Fibroblast of peridontal ligament (primary cell): ENCODE measurements around the gene CRELD1.
"Not testable (repeated sequence)": the region's sequence is repeated elsewhere in the genome, so short reads cannot be mapped to it uniquely, and the experiment has no call there.

Experiments used
- DNase-seq: peaks from one replicate; pipeline ENCODE4 v3.0.0-alpha.2; 2010; ENCODE audit errors: extremely low read depth

Gene CRELD1, protein sequence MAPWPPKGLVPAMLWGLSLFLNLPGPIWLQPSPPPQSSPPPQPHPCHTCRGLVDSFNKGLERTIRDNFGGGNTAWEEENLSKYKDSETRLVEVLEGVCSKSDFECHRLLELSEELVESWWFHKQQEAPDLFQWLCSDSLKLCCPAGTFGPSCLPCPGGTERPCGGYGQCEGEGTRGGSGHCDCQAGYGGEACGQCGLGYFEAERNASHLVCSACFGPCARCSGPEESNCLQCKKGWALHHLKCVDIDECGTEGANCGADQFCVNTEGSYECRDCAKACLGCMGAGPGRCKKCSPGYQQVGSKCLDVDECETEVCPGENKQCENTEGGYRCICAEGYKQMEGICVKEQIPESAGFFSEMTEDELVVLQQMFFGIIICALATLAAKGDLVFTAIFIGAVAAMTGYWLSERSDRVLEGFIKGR

DNA sequence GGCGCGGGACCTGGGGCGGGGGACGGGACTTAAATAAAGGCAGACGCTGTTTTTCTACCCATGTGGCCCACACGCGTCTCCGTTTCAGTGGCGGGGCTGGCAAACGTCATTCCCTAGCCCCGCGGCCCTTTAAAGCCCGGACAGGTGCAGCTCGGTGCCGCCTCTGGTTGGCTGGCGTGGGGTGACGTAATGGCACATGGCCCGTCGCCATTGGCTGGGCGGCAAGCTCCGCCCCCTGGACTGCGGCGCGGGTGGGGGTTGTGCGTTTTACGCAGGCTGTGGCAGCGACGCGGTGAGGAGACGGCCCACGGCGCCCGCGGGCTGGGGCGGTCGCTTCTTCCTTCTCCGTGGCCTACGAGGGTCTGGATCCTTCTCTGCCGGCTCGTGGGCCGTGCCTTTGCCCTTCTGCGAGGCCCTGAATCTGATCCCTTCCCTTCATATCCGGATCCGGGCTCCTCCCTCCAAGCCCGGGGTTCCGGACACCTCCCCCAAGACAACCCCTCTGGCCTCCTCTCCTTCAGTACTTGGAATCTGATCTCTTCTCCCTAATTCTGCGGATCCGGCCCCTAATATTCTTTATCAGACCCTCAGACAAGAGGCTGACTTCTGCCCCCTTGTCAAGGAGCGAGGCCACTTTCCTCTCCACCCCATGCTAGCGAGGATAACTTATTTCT is at the start of gene CRELD1:
TSS of gene CRELD1 (plus strand) at position 274 of the 674 bp plus-strand sequence. CDS start 605 bp downstream, outside the sequence.
- DNase-seq, result peak; percentile 84

DNA sequence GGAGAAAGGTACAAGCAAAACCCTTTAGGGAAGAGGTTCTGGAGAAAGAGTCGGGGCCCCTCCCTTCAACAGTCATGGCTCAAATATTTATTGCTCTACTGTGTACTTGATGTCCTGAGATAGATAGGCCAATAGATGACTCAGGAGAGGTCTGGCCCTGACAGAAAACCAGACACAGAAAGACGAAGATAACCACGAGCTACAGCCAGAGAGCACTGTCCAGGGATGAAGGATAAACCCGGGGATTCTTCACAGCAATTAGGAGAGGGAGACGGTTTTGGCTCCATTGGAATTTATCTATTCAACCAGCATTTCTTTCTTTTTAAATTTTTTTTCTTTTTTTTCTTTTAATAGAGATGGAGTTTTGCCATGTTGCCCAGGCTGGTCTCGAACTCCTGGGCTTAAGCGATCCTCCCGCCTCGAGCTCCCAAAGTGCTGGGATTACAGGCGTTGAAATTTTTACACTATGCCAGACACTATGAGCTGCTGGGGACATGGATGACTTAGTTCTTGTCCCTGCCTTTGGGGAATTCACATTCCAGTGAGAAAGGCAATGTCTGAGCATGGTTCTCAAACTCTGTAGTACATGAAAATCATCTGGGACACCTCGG is 49.0 kb upstream of the CRELD1 start:
- DNase-seq, result peak; percentile 67

DNA sequence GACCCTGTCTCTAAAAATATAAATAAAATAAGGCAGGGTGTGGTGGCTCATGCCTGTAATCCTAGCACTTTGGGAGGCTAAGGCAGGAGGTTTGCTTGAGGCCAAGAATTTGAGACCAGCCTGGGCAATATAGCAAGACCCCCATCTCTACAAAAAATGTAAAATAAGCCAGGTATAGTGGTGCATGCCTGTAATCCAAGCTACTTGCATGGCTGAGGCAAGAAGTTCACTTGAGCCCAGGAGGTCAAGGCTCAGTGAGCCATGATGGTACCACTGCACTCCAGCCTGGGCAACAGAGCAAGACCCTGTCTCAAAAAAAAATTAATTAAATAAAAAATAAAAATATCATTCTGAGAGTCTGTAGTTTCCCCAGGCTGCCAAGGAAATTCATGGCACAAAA is 47.3 kb upstream of the CRELD1 start:
- no peak for DNase-seq

DNA sequence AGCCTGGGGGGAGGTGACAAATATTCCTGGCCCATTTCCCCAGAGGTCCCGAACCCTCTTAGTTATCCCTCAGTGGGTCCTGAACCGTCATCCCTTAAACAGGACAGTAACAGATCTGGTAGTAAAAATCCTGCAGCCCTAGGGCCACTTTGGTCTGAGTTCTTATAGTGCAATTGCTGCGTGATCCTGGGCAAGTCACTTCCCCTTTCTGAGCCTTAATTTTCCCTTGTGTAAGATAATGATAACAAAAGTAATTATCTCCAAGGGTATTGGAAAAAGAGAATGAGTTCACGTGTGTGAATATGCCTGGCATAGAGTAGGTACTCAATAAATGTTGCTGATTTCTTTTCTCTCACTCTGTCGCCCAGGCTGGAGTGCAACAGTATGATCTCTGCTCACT is 46.2 kb upstream of the CRELD1 start:
- no peak for DNase-seq

DNA sequence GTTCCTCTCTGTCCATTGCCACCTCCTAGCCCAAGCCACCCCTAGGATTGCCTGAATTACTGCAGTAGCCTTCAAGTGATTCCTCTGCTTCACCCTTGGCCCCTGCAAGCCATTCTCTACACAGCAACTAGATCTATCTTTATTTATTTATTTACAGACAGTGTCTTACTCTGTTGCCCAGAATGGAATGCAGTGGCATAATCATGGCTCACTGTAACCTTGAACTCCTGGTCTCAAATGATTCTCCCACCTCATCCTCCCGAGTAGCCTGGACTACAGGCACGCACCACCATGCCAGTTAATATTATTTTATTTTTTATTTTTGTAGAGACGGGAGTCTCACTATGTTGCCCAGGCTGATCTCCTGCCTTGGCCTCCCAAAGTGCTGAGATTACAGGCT is 45.1 kb upstream of the CRELD1 start:
- DNase-seq, result no peak

DNA sequence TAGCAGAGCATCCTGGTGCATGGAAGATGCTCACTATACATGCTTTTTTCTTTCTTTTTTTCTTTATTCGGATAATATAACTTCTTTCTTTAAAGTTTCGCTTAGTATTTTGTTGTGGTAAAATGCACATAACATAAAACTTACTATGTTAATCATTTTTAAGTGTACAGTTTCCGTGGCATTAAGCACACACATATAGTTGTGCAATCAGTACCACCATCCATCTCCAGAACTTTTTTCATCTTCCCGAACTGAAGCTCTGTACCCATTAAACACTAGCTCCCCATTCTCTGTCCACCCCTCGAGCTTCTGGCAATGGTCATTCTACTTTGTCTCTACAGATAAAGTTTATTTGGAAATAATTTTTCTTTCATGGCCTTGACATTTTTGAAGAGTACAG is 44.2 kb upstream of the CRELD1 start:
- DNase-seq, result no peak

DNA sequence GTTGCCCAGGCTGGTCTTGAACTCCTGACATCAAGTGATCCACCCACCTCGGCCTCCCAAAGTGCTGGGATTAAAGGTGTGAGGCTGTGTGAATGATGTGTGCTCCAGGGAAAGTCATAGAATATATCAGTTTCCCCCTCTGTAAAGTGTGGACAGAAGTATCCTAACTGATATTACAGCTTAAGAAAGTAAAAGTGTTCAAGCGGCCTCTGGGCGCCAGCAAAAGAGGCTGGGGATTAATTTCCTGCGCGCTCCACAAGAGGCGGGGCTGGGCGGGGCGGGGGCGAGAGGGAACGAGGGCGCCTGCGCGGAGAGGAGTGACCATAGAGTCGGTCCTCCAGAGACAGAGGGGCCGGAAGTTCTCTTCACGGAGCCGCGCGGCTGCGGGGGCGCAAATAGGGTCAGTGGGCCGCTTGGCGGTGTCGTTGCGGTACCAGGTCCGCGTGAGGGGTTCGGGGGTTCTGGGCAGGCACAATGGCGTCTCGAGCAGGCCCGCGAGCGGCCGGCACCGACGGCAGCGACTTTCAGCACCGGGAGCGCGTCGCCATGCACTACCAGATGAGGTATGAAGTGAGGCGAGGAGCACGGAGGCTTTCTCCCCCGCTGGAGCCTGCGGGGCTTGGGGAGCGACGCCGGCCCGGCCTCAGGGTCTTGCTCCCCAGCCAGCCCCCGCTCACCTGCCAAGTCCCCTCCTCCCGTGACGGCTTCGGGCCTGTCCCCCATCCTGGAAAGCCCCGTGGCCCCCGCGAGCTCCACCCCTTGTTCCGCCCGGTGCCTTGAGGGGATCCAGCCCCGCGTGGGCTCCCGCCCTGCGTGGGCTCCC is 43.2 kb upstream of the CRELD1 start, which contains the start of gene JAGN1:
TSS of gene JAGN1 (plus strand) at position 362 of the 823 bp plus-strand sequence. CDS start at position 475, 113 bp downstream.
- peak; percentile 87 for DNase-seq

DNA sequence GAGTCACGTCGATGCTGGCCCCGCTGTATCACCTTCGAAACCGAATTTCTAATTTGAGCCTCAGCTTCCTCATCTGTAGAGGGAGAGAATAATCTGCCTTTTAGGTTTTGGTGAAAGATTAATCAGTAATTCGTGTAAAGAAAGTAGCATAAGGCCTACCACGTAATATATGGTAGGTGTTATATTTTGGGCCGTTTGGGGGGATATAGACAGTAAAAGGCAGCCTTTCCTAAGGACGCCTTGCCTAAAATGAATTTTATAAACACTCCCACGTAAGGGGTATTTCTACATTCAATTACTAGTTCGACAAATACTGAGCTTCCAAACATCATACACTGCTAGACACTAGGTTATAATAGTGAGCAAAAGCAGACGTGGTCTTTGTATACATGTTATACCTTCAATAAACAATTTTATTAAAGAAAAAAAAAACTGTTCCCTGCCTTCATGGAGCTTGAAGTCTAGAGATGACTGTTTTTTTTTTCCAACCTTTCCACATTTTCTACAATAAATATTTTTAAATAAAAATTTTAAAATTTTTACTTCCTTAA is 42.5 kb upstream of the CRELD1 start:
- no peak for DNase-seq

DNA sequence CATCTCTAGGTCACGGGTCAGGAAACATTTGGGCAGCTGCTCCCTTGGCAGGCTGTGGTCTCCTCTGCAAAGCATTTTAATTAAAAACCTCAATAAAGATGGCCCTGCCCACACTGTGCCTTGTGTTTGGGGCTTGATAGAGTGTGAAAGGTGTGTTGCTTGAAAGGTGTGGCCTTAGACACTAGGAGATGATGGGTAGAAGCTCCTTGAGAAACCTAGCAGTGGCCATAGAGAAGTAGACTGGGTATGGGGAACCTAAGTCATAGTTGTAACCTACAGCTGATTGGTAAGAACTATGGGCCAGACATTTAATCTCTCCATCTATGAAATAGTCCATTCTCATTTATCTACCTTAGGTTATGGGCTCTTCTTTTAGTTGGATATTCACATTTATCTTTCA is 39.9 kb upstream of the CRELD1 start:
- no peak for DNase-seq

DNA sequence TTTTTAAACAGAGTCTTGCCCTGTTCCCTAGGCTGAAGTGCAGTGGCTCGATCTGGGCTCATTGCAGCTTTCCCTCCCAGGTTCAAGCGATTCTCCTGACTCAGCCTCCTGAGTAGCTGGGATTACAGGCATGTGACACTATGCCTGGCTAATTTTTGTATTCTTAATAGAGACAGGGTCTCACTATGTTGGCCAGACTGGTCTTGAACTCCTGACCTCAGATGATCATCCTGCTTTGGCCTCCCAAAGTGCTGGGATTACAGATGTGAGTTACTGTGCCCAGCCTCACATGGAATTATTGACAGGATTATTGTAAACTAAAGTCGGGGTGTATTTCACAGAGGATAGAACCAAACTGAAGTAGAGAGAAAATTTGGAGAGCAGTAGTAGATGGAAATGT is 37.9 kb upstream of the CRELD1 start:
- not testable (repeated sequence) for DNase-seq

DNA sequence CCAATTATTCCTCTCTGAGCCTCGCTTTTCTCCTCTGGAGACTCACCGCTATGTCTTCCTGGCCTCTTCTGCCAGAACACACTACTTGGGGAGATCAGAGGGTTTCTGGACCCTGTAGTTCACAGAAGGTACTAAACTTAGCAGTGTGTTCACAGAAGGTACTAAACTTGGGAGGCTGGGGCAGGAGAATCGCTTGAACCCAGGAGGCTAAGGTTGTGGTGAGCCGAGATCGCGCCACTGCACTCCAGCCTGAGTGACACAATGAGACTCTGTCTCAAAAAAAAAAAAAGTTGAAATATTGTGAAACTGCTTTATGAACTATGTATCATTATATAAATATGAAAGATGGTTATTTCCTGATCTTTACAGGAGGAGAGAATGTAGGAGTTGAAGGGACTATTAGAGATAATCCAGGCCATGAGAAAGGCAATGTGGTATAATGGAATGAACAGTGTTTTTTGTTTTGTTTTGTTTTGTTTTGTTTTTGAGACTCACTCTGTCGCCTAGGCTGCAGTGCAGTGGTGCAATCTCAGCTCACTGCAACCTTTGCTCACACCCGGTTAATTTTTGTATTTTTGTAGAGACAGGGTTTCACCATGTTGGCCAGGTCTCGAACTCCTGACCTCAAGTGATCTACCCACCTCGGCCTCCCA is 36.8 kb upstream of the CRELD1 start:
- DNase-seq, result not testable (repeated sequence)

DNA sequence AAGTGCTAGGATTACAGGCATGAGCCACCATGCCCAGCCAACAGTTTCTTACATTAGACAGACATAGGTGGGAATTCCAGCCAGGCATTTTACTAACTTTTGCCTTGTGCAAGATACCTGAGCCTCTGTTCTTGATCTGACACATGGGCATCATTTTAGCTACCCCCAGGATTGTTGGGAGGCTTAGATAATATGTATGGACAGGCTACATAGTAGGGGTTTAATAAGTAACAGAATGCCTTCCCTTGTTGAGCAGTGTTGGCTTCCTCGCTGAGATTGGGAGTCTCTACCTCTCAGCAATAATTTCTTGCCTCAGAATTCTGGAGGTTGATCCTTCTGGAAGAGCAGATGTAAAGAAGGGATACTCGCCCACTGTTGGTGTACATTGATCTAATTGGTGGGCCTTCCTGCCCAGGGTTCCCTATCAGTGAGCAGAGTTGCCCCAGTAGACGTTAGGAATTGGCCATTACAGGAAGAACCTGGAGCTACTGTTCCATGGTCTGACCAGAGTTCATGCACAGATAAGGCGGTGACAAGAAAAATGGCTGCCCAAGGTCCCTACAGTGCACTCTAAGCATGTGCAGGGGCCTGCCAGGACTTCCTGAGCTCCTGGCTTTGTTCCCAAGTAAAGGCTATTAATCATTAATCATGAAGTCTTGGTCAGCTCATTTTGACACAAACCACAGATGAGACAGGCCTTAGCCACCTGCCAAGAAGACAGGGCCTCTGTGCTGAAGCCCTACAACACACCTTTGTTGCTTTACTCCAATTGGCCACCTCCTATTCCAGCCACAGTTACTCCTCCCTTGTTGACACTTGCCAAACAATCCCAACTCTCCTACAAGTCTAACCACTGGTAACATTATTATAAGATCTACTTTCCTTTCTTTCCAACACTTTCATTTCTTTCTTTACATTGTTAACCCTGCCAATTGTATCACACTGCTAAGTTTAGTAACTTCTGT is 35.9 kb upstream of the CRELD1 start:
- DNase-seq, result no peak

DNA sequence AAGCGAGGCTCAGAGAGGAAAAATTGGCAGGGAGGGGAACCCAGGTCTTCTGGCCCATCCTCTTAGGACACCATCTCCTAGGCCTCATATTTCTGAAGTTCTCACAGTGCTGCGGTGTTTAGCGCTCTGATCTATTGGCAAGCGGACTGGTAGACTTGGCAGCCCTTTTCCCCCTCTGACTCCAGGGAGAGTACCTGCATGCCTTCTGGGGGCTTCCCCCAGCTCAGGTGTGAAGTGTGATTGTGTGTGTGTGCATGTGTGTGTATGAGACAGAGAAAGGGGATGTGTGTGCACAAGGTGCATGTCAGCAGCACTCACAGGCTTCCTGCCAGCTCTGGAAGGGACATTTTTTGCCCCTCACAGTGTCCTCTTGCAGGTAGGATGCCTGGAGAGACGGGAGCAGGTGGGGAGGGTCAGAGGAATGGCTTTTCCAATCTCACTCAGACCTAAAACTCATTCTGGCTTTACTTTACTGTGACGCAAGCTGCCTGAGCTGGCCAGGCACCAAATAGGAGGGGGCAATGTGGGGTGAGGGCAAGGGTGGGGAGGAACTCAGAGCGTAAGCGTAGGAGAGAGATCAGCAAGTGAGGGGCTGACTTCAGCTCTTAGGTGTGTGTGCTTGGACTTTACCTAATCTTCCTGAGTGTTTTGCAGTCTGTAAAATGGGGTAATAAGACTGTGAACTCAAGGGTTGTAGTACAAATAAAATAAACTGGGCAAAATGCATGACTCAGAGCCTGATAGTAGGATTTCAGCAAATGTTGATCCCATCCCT is 35.0 kb upstream of the CRELD1 start:
- no peak for DNase-seq

DNA sequence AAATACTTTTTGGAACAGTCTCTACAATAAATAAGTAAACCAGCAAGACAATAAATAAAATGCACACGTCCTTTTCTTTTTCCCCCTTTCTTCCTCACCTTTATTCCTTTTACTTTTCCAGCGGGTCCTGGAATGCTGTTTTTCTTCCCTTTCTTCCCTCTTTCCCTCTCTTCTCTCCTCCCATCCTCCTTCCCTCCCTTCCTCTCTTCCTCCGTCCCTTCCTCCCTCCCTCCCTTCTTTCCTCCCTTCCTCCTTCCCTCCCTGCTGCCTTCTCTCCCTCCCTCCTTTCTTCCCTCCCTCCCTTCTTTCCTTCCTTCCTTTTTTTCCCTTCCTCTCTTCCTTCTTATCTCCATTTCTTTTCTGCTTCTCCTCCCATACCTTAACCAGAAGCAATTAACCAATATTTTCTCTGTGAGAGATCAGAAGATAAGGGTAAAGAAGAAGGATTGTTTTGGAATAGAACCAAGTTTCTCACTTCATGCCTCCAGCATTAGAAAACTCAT is 34.3 kb upstream of the CRELD1 start:
- DNase-seq, result no peak

DNA sequence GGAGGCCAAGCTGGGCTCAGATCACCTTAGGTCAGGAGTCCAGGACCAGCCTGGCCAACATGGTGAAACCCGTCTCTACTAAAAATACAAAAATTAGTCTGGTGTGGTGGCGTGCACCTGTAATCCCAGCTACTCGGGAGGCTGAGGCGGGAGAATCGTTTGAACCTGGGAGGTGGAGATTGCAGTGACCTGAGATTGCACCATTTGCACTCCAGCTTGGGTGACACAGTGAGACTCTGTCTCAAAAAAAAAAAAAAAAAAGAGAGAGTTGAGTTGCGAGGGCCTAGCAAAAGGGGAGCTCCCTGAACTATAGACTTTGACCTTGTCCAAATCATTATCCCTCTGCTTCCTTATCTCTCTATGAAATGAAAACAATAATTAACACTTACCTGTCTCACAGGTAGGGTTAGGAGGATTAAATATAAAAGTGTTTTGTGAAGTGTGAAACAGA is 32.6 kb upstream of the CRELD1 start:
- not testable (repeated sequence) for DNase-seq

DNA sequence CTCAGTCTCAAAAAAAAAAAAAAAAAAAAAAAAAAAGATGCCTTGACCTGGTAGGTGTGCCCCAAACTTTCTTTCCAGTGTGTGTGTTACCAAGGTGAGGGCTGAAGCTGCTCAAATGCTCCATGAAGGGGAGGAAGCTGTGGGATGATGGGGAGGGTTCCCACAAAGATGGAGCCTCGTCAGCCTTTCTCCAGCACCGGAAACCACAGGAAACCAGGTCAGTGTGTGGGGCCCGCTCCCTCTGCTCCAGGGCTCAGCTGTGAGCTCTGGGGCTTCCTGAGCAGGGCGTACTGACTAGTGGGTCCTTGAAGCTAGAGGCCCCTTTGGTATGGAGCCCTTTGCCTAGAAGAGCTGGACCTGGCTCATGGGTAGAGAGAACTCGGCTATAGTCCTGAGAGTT is 31.7 kb upstream of the CRELD1 start:
- DNase-seq, result no peak

DNA sequence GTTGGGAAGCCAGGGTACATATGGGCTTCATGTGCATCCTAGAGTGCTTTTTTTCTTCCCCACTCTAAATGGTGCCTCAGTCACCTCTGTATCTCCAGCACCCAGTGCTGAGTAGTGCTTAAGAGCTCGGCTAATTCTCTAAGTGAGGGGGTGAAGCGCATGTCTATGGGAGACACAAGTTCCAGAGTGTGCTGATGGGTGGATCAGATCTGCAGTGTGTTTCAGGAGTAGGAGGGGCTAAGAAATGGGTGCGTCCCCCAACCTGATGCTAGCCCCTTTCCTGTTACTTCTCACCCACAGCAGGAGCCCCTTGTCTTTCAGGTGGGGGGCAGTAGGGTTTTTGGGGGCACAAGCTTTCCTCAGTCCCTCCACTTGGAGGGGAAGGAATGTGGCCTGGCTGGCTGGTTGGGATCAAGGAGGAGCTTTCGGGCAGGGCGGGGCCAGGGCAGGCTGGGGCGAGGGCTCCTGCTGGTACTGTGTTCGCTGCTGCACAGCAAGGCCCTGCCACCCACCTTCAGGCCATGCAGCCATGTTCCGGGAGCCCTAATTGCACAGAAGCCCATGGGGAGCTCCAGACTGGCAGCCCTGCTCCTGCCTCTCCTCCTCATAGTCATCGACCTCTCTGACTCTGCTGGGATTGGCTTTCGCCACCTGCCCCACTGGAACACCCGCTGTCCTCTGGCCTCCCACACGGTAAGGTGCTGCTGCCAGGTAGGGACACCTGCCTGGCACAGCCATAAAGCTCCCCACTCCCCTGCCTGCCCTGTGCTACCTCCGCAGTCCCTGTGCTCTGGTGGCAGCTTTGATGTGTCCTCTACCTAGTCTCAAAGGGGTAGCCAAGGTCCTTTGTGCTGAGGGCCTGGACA is 31.0 kb upstream of the CRELD1 start, which contains the start of gene IL17RE:
TSS of gene IL17RE (plus strand) at position 477 of the 866 bp plus-strand sequence. CDS start at position 562, 85 bp downstream.
- no peak for DNase-seq

DNA sequence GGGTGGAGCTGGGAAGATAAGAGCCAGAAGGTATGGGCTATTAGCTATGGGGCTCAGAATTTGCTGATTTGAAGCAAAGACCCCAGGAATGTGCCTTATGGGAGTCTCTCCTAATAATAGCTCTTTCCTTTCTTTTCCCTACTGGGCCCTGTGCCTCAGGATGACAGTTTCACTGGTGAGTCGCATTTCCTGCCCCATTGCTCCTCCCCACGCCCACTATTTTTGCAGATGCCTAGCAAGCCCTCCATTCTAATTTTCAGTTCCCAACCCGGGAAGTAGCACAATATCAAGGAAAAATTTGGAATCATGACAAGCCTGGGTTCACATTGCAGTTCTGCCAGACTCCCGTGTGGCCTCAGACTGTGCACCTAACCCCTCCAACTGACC is 30.4 kb upstream of the CRELD1 start:
- DNase-seq, result no peak
